ENCODE measurements around the gene TRIM33.

Gene TRIM33

DNA sequence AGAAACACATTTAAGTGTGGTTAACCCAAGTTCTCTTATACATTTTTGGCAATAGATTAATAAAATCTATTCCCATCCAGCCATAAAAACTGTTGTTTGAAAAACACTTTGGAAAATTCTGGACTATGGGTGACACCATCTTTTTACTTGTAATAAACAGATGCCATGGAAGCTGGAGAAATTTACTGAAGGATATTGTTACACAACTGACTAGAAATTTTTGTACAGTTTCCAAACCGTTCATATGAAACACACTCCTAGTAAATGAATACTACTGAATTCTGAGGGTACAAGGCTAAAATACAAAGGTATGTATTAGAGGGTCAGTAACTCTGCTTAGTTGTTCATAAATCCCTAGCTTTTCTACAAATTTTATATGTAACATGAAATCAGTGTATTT, 48.7 kb downstream of the TRIM33 start:
- no peak overlapping the region for H3K4me3 ChIP-seq (replicated peaks; ENCODE audit: low read depth, low read length)
- peak; percentile 19 for DNase-seq (ENCODE audit: low read depth)
- no peak for TF ChIP-seq CTCF (IDR thresholded peaks at IDR 0.05; ENCODE audit: low read length, missing control alignments)

GRCh38 chr1:114458237-114458777, 52.7 kb downstream of the TRIM33 start:
- DNase-seq (ENCODE audit: low read depth), result peak; percentile 82
- TF ChIP-seq CTCF (IDR thresholded peaks at IDR 0.05; ENCODE audit: low read length, missing control alignments), result no peak

DNA sequence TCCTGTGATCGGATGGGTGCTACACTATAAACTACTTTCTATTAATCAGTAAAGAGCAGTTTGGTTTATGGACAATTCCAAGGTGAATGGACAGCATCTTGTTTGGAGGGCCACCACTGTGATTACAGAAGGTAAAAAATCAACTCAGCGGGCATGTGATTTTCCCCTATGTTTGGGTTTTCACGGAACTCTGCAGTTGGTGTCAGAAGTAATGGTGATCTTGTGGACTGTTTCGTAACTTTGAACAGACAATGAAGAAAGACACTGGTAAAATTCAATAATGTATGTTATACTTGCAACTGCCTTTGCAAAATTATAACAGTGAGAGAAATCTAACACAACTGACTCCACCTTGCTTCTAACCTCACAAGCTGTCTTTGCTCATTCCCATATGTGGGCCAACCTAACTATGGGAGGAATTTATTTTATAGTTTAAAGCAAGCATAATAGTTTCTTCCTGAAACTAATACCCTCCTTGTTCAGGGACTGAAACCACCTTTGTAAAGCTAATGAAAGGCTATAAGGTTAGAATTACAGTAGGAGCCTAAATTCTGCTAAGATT, 53.2 kb downstream of the TRIM33 start:
- no peak for DNase-seq (ENCODE audit: low read depth)
- H3K4me3 ChIP-seq (replicated peaks; ENCODE audit: low read depth, low read length), result no peak overlapping the region
- TF ChIP-seq CTCF (IDR thresholded peaks at IDR 0.05; ENCODE audit: low read length, missing control alignments), result no peak

More at GRCh38 chr1:114458237-114458777, 52.7 kb downstream of the TRIM33 start:
- H3K4me3 ChIP-seq (replicated peaks; ENCODE audit: low read depth, low read length), result no peak overlapping the region

- no peak for DNase-seq (ENCODE audit: low read depth)
- no peak for TF ChIP-seq CTCF (IDR thresholded peaks at IDR 0.05; ENCODE audit: low read length, missing control alignments)
- no peak overlapping the region for H3K4me3 ChIP-seq (replicated peaks; ENCODE audit: low read depth, low read length)
These were observed 54.4 kb downstream of the TRIM33 start for GRCh38 chr1:114456586-114456985.

- no peak for DNase-seq (ENCODE audit: low read depth)
- H3K4me3 ChIP-seq (replicated peaks; ENCODE audit: low read depth, low read length), result no peak overlapping the region
- TF ChIP-seq CTCF (IDR thresholded peaks at IDR 0.05; ENCODE audit: low read length, missing control alignments), result no peak
These were observed 55.8 kb downstream of the TRIM33 start for GRCh38 chr1:114455102-114455785.

GRCh38 chr1:114454539-114454938, 56.5 kb downstream of the TRIM33 start:
- no peak for DNase-seq (ENCODE audit: low read depth)
- no peak overlapping the region for H3K4me3 ChIP-seq (replicated peaks; ENCODE audit: low read depth, low read length)
- no peak for TF ChIP-seq CTCF (IDR thresholded peaks at IDR 0.05; ENCODE audit: low read length, missing control alignments)
